GM19397 (cell line): ENCODE data around the gene GALNT13.

ENCODE experiments used
- ATAC-seq: cut with Tn5 transposase; IDR thresholded peaks from one replicate; pipeline ENCODE4 v1.9.1; 2021; ENCODE audit warnings: mild to moderate bottlenecking, moderate library complexity; ENCODE audit not compliant: unreplicated experiment

GALNT13 gene

DNA sequence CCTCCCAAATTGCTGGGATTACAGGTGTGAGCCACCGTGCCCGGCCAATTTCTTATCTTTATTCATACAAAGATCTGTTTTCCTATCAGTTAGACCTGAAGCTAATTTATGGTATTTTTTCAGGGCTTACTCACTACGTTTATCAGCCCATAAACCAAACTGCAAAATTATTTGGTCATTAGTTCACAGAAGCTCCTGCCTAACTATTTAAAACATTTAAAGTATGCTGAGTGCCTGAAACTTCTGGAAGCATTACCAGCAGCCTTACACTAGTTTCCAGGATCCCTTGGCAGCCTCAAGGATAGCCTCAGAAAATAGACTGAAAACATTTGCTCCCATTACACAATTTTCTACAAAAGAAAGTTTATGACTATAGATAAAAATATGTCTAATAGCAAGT is 68.8 kb downstream of the GALNT13 start:
- ATAC-seq = no peak

DNA sequence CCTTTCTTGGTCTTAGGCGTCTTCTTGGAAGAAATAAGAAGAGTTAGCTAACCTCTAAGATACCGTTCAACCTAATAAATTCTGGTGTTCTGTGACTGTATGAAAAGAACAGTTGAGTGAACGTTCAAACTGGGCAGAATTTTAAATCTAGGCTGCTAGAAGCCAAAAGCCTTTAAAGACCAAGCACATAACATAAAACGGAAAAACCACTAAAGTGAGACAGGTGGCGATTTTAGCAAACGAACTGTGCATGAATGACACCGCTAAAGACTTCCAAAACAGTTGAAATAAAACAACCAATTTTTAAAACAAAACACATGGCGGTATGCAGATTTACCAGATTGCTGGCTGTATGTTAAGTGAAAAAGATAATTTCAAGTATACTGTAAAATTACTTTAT is 73.1 kb downstream of the GALNT13 start:
- ATAC-seq = no peak

DNA sequence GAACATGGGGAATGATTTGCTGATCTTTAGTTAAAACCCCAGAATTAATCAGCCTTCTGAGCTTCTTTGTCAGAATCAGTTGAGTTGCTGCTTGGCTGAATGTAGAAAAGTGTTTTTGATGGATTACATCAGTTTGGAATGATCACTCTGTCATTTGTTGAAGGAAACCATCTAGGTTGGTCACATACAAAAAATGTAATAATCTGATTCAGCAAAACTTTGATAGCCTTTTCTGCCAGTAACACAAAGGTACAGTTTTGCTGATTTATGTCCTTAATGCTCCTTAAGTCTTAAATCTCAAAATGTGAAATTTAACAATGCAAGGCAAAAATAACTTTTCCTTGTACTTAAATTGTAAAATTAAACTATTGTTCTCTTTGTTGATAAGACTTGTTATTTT is 74.3 kb downstream of the GALNT13 start:
- no peak for ATAC-seq

DNA sequence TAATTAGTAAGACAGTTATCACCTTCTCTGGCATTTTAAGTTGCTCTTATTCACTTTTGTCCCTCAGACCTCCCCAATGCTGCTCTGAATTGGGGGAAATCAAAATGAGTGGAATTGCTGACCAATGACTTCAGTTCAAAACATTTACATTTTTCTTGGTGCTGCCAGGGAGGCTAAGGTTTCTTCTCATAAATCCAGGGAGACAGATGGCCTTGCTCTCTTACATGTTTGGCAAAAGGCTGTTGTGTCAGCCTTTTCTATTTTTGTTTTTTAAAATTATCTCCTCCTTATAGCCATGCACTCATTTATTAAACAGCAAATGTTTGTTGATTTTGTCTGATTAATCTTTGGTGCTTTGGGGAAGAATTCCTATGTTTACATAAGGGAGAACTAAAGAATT is 82.0 kb downstream of the GALNT13 start:
- ATAC-seq = no peak

DNA sequence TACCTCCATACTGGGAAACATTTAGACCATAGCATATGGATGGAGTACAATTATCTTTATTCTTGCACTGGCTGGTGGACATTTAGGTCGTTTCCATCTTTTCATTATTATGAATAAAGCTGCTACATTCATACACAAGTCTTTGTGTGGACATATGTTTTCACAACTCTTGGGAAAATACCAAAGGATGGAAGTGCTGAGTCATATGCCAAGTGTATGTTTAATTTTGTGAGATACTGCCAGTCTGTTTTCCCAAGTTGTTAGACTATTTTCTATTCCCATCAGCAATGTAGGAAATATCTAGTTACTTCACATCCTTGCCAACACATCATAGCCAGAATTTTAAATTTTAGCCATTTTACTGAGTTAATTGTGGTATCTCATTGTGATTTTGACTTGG is 91.5 kb downstream of the GALNT13 start:
- ATAC-seq = no peak

DNA sequence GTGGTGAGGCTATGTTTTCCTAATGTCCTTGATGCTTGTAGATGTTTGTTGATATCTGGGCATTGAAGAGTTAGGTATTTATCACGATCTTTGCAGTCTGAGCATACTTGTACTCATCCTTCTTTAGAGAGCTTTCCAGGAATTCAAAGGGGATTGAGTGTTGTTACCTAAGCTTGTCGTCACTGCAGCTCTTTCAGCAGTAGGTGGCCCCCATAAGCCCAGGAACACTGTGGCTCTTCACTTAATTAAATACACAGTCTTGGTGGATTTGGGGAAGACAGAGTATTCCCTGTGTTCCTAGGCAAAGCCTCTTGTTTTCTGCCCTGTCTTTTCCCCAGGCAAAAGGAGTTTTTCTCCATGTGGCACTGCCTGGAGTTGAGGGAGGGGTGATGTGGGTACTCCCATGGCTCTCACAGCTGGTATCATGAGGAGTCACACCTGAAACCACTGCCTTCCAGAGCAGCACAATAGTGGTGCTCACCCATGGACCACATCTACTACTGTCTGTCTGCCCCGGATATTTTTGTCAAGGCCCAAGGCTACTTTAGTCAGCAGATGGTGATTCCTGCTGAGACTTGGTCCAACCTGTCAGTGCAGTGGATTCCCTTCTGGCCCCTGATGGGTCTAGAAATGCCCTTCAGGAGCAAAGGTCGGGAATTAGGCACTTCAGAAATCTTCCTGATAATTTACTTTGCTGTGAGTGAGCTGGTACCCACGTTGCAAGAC is 95.7 kb downstream of the GALNT13 start:
- ATAC-seq = no peak

DNA sequence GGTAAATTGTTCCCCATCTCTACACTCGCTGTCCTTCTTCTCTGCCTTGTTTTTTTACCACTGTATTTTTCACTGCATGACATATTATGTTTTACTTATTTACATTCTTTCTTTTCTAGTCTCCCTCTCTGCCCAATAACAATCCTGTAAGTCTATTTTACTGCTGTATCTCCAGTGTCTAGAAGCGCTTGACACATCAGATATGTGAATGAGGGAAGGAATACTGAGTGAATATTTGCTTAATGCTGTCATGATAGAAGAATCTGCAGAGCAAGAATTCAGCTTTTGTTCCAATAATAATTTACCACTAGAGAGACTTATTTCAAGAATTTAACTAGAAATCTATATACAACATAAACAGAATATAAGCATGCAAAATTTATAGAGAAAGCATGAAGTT is 99.5 kb downstream of the GALNT13 start:
- ATAC-seq = no peak

DNA sequence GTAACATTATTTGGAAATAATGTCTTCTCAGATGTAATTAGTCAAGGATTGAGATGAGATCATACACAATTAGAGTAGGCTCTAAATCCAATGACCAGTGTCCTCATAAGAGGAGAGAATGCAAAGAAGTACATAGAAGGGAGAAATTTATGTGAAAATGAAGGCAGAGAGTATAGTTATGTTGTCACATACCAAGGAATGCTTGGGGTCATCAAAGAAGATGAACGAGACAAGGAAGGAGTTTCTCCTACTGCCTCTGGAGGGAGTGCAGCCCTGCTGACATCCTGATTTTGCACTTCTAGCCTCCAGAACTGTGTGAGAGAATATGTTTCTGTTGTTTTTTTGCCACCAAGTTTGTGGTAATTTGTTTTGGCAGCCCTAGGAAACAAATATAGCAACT is 100.1 kb downstream of the GALNT13 start:
- no peak for ATAC-seq

DNA sequence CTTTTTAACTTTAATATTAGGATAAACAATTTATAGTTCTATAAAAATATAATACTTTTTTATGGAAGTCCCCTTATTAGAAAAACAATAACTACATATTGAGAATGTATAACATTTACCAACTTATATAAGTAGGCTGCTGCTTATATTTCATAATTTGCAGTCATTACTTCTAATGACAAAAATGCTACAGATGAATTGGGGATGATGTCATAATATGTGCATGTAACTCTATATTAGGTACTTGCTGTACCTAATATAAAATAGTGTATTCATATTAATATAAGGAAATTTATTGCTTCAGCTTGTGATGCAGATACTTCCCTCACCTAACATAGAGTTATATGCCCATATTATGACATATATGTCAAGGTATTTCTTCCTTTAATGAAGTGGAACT is 100.7 kb downstream of the GALNT13 start:
- ATAC-seq = no peak

DNA sequence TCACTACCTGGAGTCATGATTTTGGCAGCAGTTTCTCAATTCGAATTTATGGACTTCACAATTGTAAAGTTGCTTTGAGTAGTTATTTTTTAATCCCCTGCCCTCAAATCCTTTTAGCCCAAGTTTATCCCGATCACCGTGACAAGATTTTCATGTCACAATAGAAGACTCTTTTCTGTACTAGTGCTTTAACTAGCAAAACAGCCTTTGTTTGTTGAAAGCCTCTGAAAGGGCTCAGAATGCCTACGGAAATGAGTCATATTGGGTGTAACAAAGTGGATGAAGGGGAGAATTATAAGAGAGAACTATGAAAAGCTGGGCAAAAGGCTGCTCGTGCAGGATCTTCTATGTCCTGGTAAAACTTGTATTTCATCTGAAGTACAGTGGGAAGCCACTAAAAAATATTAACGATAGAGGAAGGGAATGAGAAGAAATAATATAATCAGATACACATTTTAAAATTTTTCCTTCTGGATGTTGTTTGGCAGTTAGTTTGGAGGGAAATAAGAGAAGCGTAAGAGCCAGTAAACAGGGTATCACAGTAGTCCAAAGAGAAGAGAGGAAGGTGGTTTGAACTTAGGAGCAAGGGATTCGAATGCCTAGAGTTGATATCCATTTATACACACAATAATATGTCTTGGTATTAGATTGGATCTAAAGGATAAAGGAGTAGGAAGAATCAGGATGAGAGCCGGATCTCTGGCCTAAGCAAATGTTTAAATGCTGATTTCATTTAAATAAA is 114.9 kb downstream of the GALNT13 start:
- ATAC-seq = no peak

DNA sequence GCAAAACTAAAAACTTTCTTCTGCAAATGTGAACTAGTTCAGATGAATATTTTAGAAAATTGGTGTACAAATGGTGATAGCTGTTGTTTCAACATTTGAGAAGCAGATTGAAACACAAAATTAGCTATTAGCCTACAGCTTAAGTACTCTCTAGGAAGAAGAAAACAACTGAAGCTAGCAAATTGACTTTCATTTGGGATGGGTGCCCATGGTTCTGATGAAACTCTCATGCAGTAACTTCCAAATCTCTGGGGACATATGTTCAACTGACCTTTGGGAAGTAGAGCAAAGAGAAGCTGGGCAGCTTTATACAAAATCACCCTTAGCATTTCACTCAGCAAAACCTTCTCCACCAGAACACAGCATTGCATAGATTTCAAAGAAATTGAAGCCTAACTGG is 119.0 kb downstream of the GALNT13 start:
- ATAC-seq = no peak

DNA sequence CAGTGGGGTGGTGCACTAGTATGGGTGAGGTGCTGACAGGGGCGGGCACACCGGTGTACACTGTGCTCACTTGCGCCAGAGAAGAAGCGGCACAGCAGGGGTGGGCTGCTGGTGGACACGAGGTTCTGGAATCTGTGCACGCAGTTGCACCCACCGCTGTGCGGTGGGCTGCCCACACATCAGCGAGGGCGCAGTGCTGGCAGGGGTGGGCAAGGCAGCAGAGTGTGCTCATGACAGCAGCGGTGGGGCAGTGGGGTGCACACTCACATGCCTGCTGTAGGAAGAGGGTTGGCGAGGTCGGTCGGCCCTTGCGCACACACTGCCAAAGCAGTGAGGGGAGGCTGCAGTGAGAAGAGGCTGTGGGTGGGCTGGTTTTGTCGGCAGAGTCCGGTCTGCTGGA is 141.8 kb downstream of the GALNT13 start:
- no peak for ATAC-seq

DNA sequence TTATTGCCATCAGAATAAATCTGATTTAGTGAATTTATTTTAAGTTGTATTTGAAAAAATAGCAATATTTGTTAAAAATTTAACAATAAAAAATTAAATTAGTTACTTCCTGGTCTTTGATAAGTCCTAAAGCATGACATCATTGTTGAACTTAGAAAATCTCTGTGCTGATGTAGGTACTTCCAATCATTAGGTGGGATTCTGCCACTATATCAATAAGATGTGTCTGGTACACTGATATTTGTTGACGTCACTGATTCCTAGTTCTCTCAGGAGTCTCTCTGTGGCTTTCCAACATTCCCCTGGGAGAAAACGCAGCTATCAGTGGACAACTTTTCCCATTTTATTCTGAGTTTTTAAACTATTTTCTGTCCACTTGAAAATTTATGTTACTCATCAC is 143.5 kb downstream of the GALNT13 start:
- ATAC-seq = no peak

DNA sequence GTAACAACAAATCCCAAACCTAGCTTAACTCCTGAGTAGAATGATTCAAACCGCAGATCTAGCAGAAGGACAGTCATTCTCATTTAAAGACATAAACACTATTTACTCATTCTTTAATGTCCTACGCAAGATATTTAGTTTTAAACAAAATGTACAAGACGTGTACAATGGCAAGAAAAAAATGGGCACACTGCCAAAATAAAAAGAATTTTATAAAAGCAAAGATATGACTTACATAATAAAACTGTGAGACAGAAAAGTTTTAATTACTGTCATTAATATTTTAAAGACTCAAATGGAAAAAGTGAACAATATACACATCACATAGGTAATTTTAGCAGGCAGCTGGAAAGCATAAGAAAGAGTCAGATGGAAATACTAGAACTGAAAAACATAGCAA is 157.8 kb downstream of the GALNT13 start:
- no peak for ATAC-seq

DNA sequence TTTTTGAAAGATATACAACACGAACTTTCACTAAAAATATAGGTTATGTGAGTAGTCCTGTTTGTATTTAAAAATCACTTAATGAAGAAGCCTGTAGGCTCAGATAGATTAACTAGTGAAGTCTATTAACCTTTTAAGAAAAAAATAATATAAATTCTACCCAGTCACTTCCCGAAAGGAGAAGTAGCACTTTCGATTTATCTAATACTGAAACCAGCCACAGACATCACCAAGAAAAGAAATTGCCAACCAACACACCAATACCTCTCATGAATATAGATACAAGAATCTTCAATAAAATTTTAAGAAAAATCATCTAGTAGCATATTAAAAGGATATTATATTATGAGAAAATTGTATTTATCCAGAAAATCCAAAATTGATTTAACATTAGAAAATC is 160.5 kb downstream of the GALNT13 start:
- ATAC-seq = no peak

DNA sequence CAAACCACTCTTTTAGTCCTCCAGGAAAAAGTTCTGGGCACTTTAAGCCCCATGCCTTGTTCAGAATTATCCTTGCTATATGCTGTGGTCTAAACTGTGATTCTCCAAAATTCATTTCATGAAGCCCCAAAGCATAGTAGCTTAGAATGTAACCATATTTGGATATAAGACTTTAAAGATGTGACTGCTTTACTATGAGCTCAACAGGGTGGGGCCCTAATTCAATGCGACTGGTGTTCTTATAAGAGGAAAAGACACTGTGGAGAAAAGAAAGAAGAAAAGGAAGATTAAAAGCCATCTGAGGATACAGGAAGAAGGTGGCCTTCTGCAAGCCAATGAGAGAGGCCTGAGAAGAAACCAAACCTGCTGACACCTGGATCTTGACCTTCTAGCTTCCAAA is 174.8 kb downstream of the GALNT13 start:
- no peak for ATAC-seq

DNA sequence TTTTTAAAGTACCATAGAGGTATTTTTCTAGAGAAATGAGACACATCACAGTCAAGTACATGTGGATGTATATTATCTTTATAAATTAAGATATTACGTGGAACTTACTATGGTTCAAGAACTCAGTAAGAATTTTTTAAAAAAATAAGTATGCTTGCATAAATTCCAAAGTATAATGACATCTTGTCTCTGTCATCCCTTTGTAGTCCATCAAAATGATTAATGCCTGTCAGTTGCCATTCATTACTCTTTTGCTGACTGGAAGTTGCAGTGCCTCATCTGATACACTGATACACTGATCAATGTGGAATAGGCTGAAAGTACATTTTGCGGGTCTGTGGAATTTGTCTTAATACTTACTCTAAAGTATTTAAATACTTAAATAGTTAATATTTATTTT is 177.2 kb downstream of the GALNT13 start:
- no peak for ATAC-seq

DNA sequence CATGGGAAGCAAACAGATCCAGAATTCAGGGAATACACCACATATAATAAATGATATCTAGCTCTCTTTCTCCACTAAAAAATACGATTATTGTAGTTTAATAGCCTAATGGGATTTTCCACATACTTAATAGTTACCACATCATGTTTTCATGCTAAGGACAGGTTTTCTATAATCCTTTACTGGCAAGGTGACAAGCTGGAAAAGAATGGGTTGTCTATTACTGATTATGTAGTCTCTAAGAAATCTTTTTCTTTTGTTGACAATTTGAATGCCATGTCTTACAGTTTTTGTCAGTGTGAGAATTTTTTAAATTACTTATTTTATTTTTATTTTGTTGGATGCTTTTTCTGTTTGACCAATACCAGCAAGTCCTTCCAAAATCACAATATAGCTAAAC is 177.8 kb downstream of the GALNT13 start:
- no peak for ATAC-seq

DNA sequence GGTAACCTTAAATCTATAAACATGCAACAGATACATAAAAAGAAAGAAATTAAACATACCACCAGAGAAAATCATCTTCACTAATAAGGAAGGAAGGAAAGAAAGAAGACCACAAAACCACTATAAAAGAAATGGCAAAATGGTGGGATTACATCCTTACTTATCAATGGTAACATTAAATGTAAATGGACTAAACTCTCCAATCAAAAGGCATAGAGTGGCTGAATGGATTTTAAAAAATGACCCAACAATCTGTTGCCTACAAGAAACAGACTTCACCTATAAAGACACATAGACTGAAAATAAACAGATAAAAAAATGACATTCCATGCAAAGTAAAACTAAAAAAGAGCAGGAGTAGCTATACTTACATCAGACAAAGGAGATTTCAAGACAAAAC is 195.4 kb downstream of the GALNT13 start:
- no peak for ATAC-seq

DNA sequence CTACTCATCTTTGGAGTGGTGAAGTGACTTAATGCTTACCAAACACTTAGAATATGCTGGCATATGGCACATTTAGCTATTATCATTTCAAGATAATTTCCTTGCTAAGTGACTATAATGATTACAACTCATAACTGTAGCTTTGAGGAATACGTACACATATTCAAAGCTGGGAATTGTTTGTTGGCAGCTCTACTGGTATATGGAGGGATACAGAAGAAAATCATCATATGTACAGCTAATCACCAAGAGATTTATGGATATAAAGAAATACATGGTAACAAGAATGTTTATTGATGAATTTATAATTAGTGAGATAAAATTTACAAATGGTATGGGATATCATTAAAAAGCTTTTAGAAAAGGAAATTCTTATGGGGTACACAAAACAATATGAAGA is 207.2 kb downstream of the GALNT13 start:
- ATAC-seq = no peak

DNA sequence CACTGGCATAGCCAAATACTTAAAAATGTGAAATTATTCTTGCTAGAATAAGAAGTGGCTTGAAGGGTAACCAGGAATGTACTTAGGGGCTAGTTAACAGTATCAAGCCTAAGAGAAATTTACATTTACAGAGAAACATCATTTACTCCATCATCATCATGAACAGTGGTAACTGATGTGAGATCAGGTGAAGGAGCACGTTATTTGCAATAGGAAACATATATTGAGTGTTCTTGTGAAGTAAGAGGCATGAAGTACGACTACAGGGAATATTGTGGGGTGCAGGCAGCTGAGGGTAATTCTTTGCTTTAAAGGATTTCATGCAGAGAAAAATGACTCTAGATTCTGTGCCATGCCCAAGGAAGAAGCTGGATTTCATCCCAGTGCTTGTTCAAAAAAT is 220.8 kb downstream of the GALNT13 start:
- no peak for ATAC-seq

DNA sequence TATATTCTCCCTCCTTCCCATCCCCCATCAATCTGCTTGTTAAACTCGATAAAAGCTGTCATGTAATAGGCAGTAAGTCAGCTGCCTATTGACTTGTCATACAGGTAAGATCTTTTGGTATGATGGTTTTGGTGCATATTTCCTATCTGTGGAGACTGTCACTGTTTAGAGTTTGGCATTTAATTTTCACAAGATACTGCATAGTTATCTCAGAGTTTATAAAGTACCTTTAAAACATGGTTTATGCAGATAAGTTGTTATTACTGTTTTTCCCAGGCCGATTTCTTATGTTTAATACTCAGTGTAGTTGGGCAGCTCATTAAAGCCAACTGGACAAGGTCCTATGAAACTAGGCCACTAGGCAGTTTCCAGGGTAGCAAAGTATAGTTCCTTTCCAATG is 222.1 kb downstream of the GALNT13 start:
- ATAC-seq = no peak
